Kidney tubule cell (primary cell): Measurements from ENCODE around the gene OR8U1.
"Not testable (repeated sequence)": the region's sequence is repeated elsewhere in the genome, so short reads cannot be mapped to it uniquely, and the experiment has no call there.

Experiments
- DNase-seq: peaks from one replicate; pipeline ENCODE4 v3.0.0-alpha.2; 2018; ENCODE audit warnings: low spot score

OR8U1 gene

DNA sequence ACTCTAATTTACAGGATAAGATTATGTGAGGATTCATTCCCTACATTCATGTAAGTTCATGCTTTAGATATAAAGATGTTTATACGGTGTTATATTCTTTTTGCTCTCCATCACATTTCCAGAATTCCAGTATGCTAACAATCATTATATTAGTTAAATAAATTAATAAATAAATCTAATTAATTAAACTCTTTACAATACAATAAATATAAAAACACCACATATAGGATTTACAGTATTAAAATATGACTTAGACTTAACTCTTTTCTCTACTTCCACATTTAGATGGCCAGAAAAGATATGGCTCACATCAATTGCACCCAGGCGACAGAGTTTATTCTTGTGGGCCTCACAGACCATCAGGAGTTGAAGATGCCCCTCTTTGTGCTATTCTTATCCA, at the start of gene OR8U1:
Gene OR8U1, plus strand, starts transcription at position 301 of the 400 bp plus-strand sequence. Its CDS starts 0 bp downstream, at position 301.
- no peak for DNase-seq

DNA sequence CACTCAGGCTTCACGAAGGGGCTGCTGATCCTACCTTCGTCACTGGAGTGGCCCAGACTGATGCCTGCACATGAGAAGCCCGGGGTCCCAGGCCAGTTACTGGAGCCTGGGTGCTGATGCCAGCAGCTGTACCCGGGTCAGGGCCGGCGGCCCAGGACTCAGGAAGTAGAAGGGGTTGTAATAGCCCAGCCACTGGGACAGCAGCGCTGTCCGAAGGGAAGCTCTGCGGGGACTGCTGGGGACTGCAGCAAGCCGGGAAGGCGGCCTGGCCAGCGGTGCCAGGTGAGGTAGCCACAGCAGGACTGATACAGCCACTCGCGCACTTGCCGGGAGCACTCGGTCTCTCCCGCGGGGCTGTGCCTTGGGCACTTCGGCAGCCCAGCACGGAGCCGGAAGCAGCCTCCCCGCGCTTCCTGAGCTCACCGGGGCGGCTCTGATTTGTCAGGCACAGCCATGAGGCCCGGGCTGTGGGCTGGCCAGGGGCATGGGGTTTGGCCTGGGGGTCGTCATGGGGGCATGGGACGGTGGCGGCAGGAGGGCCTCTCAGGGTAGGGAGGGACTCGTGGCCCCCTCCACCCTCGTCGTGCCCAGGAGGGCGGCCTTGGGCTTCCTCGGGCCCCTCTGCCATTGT, 43.4 kb upstream of the OR8U1 start:
- no peak for DNase-seq

GRCh38 chr11:56333156-56333555, 42.3 kb upstream of the OR8U1 start:
- DNase-seq, result no peak

DNA sequence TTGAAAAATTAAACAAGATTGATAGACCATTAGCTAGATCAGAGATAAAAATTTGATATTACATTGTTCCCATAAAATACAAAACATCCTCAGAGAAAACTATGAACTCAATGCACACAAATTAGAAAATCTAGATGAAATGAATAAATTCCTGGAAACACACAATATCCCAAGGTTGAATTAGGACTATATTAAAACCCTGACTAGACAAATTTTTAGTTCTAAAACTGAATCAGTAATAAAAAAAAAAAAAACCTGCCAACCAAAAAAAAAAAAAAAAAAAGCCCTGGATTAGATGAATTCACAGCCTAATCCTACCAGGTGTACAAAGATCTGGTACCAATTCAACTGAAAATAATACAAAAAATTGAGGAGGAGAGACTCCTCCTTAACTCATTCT, 35.1 kb upstream of the OR8U1 start:
- DNase-seq, result no peak

- DNase-seq, result no peak
Measured at GRCh38 chr11:56345739-56346138, 29.7 kb upstream of the OR8U1 start, which contains the start of gene OR8K1. OR8K1 (plus strand) TSS chr11:56346039; CDS start chr11:56346039, 0 bp downstream.

DNA sequence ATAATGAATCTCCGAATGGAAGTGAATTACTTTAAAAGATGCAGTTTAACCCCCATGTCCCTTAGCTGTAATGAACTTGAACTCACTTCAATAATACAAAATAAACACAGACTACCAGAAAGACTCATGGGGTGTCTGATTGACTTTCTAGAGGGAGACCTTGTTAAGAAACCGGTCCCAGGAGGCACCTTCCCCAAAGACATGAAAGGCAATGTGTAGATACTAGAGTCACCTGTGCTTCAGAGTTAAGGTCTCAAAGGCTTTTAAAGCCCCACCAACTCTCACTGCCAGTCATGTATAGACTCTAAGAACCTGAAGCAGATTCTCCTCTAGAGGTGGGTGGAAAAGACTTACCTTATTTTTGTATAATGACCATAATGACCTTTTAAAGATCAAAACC, 21.4 kb upstream of the OR8U1 start, which contains the start of gene OR8J1:
Gene OR8J1, plus strand, starts transcription at position 301 of the 400 bp plus-strand sequence. CDS start 5,956 bp downstream, outside the sequence.
- no peak for DNase-seq

GRCh38 chr11:56380120-56380519, 4.7 kb downstream of the OR8U1 start:
- no peak for DNase-seq

GRCh38 chr11:56394381-56394780, 19.0 kb downstream of the OR8U1 start:
- DNase-seq, result no peak

- DNase-seq, result no peak
Measured at GRCh38 chr11:56396047-56396446, 20.6 kb downstream of the OR8U1 start.

GRCh38 chr11:56401858-56402461, 26.5 kb downstream of the OR8U1 start:
- not testable (repeated sequence) for DNase-seq

GRCh38 chr11:56404393-56404792, 29.0 kb downstream of the OR8U1 start:
- no peak for DNase-seq

- DNase-seq, result no peak
Measured at GRCh38 chr11:56410801-56411200, 35.4 kb downstream of the OR8U1 start.

GRCh38 chr11:56412396-56412795, 37.0 kb downstream of the OR8U1 start, which contains the start of gene OR5AL1:
OR5AL1 (plus strand) TSS chr11:56412696.
- no peak for DNase-seq
